Measurements from ENCODE around the gene ZNF280B. TPM values are rescaled to one million over a fixed set of nuclear protein-coding genes. Genes with fewer than 3 reads are reported as not detected.
"Not testable (repeated sequence)": the region's sequence is repeated elsewhere in the genome, so short reads cannot be mapped to it uniquely, and the experiment has no call there.

ZNF280B gene
- total RNA-seq, 2 donors from 2014 or later, result 0.46 to 0.81 TPM

DNA sequence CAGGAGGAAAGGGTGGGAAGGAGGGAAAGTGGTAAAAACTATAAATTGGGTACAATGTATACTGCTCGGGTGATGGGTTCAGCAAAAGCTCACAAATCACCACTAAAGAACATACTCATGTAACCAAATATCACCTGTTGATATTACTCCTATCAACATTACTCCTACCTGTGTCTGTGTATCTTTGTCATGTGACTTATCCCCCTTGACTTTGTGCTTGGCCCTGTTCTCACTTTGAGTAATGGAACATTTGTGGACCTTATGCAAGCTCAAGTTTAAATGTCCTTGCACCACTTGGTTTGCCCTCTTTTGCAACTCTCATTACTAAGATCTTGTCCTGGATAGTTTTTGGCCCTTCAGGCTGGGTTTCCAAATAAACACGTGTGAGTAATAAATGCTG, 39.0 kb downstream of the ZNF280B start:
- DNase-seq (ENCODE audit: low spot score), result no peak
- intact Hi-C loops (cut with DNase I), result no loop called here

DNA sequence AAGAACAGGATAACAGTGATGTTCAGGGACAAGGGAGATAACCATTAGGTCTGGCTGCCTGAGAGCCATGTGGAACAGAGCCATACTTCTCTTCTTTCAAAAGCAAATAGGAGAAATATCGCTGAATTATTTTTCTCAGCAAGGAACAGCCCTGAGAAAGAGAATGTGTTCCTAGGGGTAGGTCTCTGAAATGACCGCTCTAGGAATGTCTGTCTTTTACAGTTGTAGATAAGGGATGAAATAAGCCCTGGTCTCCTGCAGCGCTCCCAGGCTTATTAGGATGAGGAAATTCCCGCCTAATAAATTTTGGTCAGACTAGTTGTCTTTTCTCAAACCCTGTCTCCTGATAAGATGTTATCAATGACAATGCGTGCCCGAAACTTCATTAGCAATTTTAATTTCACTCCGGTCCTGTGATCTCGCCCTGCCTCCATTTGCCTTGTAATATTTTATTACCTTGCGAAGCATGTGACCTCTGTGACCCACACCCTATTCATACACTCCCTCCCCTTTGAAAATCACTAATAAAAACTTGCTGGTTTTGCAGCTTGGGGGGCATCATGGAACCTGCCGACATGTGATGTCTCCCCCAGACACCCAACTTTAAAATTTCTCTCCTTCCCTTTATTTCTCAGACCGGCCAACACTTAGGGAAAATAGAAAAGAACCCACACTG, 39.6 kb downstream of the ZNF280B start:
- DNase-seq (ENCODE audit: low spot score); intact Hi-C loops (cut with DNase I): not testable (repeated sequence)

- no peak for DNase-seq (ENCODE audit: low spot score)
- intact Hi-C loops (cut with DNase I), result no loop called here
These were observed 41.4 kb downstream of the ZNF280B start for GRCh38 chr22:22467112-22467511.

DNA sequence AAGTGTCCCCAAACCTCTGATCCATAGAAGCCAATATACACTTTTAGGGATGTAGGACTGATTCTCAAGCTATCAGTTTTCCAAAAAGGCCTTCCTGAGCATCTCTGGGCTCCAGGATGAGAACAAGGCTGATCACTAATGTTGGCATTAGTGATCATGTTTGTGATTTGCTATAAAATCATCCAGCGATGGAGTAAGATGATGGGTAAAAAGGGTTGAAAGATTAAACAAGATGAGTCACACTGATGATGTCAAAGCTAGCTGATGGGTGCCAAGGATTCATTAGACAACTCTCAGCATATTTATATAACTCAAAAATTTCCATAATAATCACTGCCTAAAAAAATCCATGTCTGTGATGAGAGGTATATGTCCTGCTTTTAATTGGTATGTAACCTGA, 42.8 kb downstream of the ZNF280B start:
- intact Hi-C loops (cut with DNase I), result no loop called here
- DNase-seq (ENCODE audit: low spot score), result no peak

DNA sequence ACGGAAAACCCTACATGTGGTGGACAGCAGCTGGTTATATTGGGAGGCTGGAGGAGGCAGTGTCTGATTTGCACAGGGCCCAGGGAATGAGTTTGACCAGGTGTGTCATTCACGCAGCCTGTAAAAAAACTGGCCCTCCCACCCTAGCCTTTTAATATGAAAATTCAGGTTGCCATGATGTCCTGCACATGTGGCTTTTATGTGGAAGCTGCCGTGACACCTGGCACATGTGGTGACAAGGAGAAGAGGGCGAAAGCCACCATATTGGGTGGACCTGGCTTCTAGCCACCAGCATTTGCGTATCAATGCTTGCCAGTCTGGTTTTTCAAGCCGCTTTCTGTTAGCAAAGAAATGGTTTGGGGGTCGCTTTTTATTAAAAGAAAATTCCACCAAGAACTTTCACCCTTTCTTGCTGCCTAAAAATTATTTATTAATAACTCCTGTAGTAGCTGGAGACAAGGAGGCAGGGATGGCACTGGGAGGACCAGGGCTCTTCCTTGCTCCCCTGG, 43.4 kb downstream of the ZNF280B start:
- no peak for DNase-seq (ENCODE audit: low spot score)
- intact Hi-C loops (cut with DNase I), result no loop called here

DNA sequence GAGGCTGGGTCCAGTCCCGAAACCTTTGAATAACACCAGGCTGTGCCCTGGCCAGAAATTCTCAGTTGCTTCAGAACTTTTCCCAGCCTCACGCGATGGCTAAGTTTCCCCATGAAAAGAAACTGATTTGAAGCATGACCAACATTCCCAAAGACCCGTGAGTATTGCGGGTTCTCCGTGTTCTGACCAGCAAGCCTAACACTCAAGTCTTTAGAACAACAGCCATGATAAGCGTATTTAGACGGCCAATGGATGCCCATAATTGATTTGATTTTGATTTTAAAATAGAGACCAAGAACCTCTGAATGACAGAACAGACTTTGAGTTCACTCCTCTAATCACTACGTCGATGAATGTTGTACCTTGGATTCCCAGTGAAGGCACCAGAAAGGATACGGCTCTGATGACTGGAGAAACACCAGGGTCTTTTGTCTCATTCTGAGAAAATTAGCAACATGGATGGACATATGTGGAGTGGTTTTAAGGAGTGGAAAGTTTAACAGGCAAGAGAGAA, 43.9 kb downstream of the ZNF280B start:
- DNase-seq (ENCODE audit: low spot score), result no peak
- intact Hi-C loops (cut with DNase I), result no loop called here

GRCh38 chr22:22463855-22464540, 44.5 kb downstream of the ZNF280B start:
- DNase-seq (ENCODE audit: low spot score), result no peak
- intact Hi-C loops (cut with DNase I), result no loop called here

GRCh38 chr22:22462813-22463567, 45.6 kb downstream of the ZNF280B start:
- intact Hi-C loops (cut with DNase I), result no loop called here

GRCh38 chr22:22461583-22461982, 47.0 kb downstream of the ZNF280B start:
- DNase-seq (ENCODE audit: low spot score), result no peak
- intact Hi-C loops (cut with DNase I), result no loop called here

More at GRCh38 chr22:22462813-22463567, 45.6 kb downstream of the ZNF280B start:
- no peak for DNase-seq (ENCODE audit: low spot score)

DNA sequence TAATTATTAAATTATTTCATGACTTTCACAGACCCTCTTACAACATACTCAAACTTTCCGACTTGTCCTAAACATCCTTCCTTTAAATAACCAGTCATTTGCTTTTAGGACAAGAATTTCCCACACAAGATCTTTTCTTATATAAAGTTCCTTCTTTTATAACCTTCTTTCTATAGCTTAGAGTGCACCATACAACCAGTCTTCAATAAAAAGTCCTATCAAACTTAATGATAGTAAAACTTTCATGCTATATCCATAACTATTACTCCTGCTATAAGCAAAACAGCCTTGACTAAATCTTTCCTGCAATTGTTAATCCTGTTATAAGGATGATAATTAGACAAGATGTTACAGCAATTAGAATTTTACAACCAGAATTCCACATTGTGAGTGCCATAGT, 47.4 kb downstream of the ZNF280B start:
- intact Hi-C loops (cut with DNase I), result no loop called here
- DNase-seq (ENCODE audit: low spot score), result no peak

- intact Hi-C loops (cut with DNase I), result no loop called here
- DNase-seq (ENCODE audit: low spot score), result no peak
These were observed 47.9 kb downstream of the ZNF280B start for GRCh38 chr22:22460635-22461034.

- no peak for DNase-seq (ENCODE audit: low spot score)
- intact Hi-C loops (cut with DNase I), result no loop called here
These were observed 48.5 kb downstream of the ZNF280B start for GRCh38 chr22:22460060-22460459.

- intact Hi-C loops (cut with DNase I), result no loop called here
These were observed 49.5 kb downstream of the ZNF280B start for GRCh38 chr22:22458896-22459588.

GRCh38 chr22:22458387-22458786, 50.2 kb downstream of the ZNF280B start:
- intact Hi-C loops (cut with DNase I), result no loop called here

More at GRCh38 chr22:22458896-22459588, 49.5 kb downstream of the ZNF280B start:
- no peak for DNase-seq (ENCODE audit: low spot score)

GRCh38 chr22:22454997-22455396, 53.5 kb downstream of the ZNF280B start:
- intact Hi-C loops (cut with DNase I), result no loop called here
- DNase-seq (ENCODE audit: low spot score), result no peak

More at GRCh38 chr22:22458387-22458786, 50.2 kb downstream of the ZNF280B start:
- DNase-seq (ENCODE audit: low spot score), result no peak

DNA sequence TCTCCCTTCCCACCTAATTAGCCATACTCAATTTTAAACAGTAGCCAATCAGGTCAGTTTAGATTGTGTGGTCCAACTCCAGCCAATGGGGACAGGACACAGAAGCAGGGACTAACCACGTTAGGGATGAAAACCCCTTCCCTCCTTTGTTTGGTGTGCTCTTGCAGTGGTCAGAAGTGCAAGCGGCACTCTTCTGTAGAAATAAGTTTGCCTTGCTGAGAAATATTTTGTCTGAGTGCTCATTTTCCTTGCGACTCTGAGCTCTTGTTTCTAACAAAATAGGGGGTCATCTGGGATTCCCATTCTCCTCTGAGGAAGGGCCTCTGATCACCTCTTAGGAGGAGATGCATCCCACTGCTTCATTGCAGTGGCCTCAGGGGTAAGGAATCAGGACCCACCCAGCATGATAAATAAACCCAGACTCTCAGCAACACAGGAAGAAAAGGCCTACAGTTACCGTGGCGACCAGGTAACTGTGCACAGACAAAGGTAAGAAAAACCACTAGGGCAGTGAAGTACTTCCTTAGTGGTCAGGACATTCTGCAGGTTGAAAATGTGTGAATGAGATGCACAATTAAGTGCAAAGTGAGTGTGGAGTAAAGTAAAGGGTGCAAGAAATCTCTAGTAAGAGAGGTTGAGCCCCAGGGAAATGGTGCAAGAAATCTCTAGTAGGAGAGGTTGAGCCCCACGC, 55.4 kb downstream of the ZNF280B start:
- intact Hi-C loops (cut with DNase I), result no loop called here
- no peak for DNase-seq (ENCODE audit: low spot score)

GRCh38 chr22:22452211-22452610, 56.3 kb downstream of the ZNF280B start:
- no peak for DNase-seq (ENCODE audit: low spot score)
- intact Hi-C loops (cut with DNase I), result no loop called here

DNA sequence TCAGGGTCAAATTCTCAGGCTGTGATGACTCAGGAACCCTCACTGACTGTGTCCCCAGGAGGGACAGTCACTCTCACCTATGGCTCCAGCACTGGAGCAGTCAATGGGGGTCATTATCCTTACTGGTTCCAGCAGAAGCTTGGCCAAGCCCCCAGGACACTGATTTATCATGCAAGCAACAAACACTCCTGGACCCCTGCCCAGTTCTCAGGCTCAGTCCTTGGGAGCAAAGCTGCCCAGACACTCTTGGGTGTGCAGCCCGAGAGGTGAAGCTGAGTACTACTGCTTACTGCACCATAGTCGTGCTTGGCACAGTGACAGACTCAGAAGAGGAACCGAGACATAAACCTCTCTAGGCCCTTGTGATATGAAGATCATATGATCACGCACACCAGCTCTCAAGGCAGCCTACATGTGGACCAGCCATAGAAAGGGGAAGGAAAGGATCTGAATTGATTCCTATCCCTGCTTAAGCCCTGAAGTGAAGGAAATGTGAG, 58.2 kb downstream of the ZNF280B start:
- intact Hi-C loops (cut with DNase I), result no loop called here
- no peak for DNase-seq (ENCODE audit: low spot score)

- intact Hi-C loops (cut with DNase I), result no loop called here
- no peak for DNase-seq (ENCODE audit: low spot score)
These were observed 58.7 kb downstream of the ZNF280B start for GRCh38 chr22:22449819-22450218.
